HepG2 (cell line): ENCODE data around the gene TTC1. TPM values are rescaled to one million over a fixed set of nuclear protein-coding genes. Genes with fewer than 3 reads are reported as not detected.
A peak's percentile ranks its signal among the peaks of the same experiment; 100 is the strongest.

Experiments used
- AKAP8 ChIP-seq: sonication (generic); formaldehyde crosslinking; IDR thresholded peaks from 2 replicates; pipeline ENCODE4 v1.5.1; 2020; ENCODE audit warnings: mild to moderate bottlenecking, missing genetic modification reagents
- HMG20B ChIP-seq: conservative IDR thresholded peaks from 2 replicates; pipeline ENCODE4 v1.6.1; 2016; ENCODE audit warnings: missing genetic modification reagents, missing compliant biosample characterization
- KMT2B ChIP-seq: IDR thresholded peaks from 2 replicates; pipeline ENCODE4 v1.6.1; 2016; ENCODE audit warnings: missing genetic modification reagents, missing compliant biosample characterization
- MIER2 ChIP-seq: IDR thresholded peaks from 2 replicates; pipeline ENCODE4 v1.6.1; 2016; ENCODE audit warnings: missing biosample characterization, missing genetic modification reagents
- SIN3B ChIP-seq: fragments of 150-350 bp; IDR thresholded peaks from 2 replicates; pipeline ENCODE4 v1.6.1; 2014; ENCODE audit warnings: low read length
- SKIL ChIP-seq: sonication (generic); formaldehyde crosslinking; IDR thresholded peaks from 2 replicates; pipeline ENCODE4 v1.8.0; 2022; ENCODE audit warnings: missing genetic modification reagents, mild to moderate bottlenecking, moderate library complexity, borderline replicate concordance
- STAG1 ChIP-seq: sonication (generic); formaldehyde crosslinking; IDR thresholded peaks from 2 replicates; pipeline ENCODE4 v1.4.0; 2020; ENCODE audit warnings: missing genetic modification reagents
- TCF12 ChIP-seq, 2 experiments: fragments of 450-650 bp in 1 of 2; sonication (generic) in 1 of 2; formaldehyde crosslinking in 1 of 2; IDR thresholded peaks; 2 replicates each; pipeline versions ENCODE4 v1.6.1 to v1.8.0; 2017 to 2022; ENCODE audit warnings: antibody characterized with exemption in 1 of 2, mild to moderate bottlenecking in 1 of 2, missing genetic modification reagents in 1 of 2, moderate library complexity in 1 of 2
- ZFY ChIP-seq: sonication (generic); formaldehyde crosslinking; IDR thresholded peaks from 2 replicates; pipeline ENCODE4 v1.4.0; 2020; ENCODE audit warnings: missing genetic modification reagents
- ZNF12 ChIP-seq: sonication (generic); formaldehyde crosslinking; IDR thresholded peaks from 2 replicates; pipeline ENCODE4 v1.5.0; 2020; ENCODE audit warnings: missing genetic modification reagents
- ZNF18 ChIP-seq: sonication (generic); formaldehyde crosslinking; IDR thresholded peaks from 2 replicates; pipeline ENCODE4 v1.8.0; 2022; ENCODE audit warnings: mild to moderate bottlenecking, missing genetic modification reagents; ENCODE audit not compliant: insufficient replicate concordance
- ZNF256 ChIP-seq: sonication (generic); formaldehyde crosslinking; conservative IDR thresholded peaks from 2 replicates; pipeline ENCODE4 v1.4.0; 2020; ENCODE audit warnings: missing genetic modification reagents
- ZNF367 ChIP-seq: sonication (generic); formaldehyde crosslinking; IDR thresholded peaks from 2 replicates; pipeline ENCODE4 v1.4.0; 2020; ENCODE audit warnings: missing genetic modification reagents, borderline replicate concordance
- ZNF562 ChIP-seq: sonication (generic); formaldehyde crosslinking; IDR thresholded peaks from 2 replicates; pipeline ENCODE4 v1.8.0; 2022; ENCODE audit warnings: missing genetic modification reagents, borderline replicate concordance
- ZNF576 ChIP-seq: sonication (generic); formaldehyde crosslinking; IDR thresholded peaks from 2 replicates; pipeline ENCODE4 v1.4.0; 2020; ENCODE audit warnings: mild to moderate bottlenecking, missing genetic modification reagents
- ZNF577 ChIP-seq: sonication (generic); formaldehyde crosslinking; IDR thresholded peaks from 2 replicates; pipeline ENCODE4 v1.4.0; 2020; ENCODE audit warnings: mild to moderate bottlenecking, low read depth, missing genetic modification reagents, borderline replicate concordance
- ZNF580 ChIP-seq: IDR thresholded peaks from 2 replicates; pipeline ENCODE4 v1.6.1; 2016; ENCODE audit warnings: low read depth, borderline replicate concordance
- ZNF629 ChIP-seq: sonication (generic); formaldehyde crosslinking; conservative IDR thresholded peaks from 2 replicates; pipeline ENCODE4 v1.5.0; 2020; ENCODE audit warnings: missing genetic modification reagents
- ZNF687 ChIP-seq: sonication (generic); formaldehyde crosslinking; IDR thresholded peaks from 2 replicates; pipeline ENCODE4 v1.5.1; 2020; ENCODE audit warnings: mild to moderate bottlenecking, missing genetic modification reagents, moderate library complexity
- polyA plus RNA-seq, 8 experiments: library from polyadenylated mRNA; depleted of rRNA in 3 of 8; stranded (reverse) in 7 of 8; unstranded in 1 of 8; fragments of >200 nt; fragmentation: Illumina TruSeq in 4 of 8; extraction: Trizol in 4 of 8; gene quantifications; 2 replicates each; pipeline versions ENCODE4 v1.2.1 to v1.2.3, GENCODE V29; 2011 to 2016; ENCODE audit warnings: low read depth in 4 of 8, missing spikeins in 1 of 8, mixed read lengths in 1 of 8; ENCODE audit not compliant: insufficient read depth in 1 of 8
- total RNA-seq, 5 experiments: library from RNA; depleted of rRNA; stranded (reverse); fragments of >200 nt; fragmentation: Illumina TruSeq; extraction: Trizol; gene quantifications; 2 replicates each; pipeline ENCODE4 v1.2.3, GENCODE V29; 2016; ENCODE audit warnings: low read depth in 1 of 5

Gene TTC1
- total and polyA plus RNA-seq, 2 of the 13 experiments (the other 11 are each of a cell fraction or from before 2014, with no cell fraction given): 16.1 to 72.1 TPM

GRCh38 chr5:160008877-160009590 lies at the start of gene TTC1 (continued):
- no peak; the same call in 1 of the 2 replicates for TF ChIP-seq ZNF687 (CRISPR knock-in tag)
- TF ChIP-seq SKIL (CRISPR knock-in tag): no peak
- 0 out of 2 replicates have a peak, but pooled peaks have one; percentile 38 for TF ChIP-seq AKAP8 (CRISPR knock-in tag)
- no peak; the same call in 1 of the 2 replicates for TF ChIP-seq ZNF256 (CRISPR knock-in tag)
- TF ChIP-seq MIER2 (CRISPR knock-in tag): 0 out of 2 replicates have a peak, but pooled peaks have one; percentile 21
- peak; percentile 92 for TF ChIP-seq KMT2B (CRISPR knock-in tag)
- no peak for TF ChIP-seq ZNF577 (CRISPR knock-in tag)
- TF ChIP-seq ZNF580 (CRISPR knock-in tag): peak; percentile 36; the same call in 1 of the 2 replicates
- TF ChIP-seq ZNF629 (CRISPR knock-in tag): 0 out of 2 replicates have a peak, but pooled peaks have one; percentile 5
- no peak for TF ChIP-seq HMG20B (CRISPR knock-in tag)
- no peak for TF ChIP-seq ZNF576
- no peak for TF ChIP-seq ZNF562 (CRISPR knock-in tag)
- peak; percentile 64; the same call in 1 of the 2 replicates for TF ChIP-seq SIN3B
- TF ChIP-seq STAG1 (CRISPR knock-in tag): no peak
- TF ChIP-seq ZNF12 (CRISPR knock-in tag): 0 out of 2 replicates have a peak, but pooled peaks have one; percentile 9
- peak; percentile 31; the same call in 1 of the 2 replicates for TF ChIP-seq ZFY (CRISPR knock-in tag)
- no peak for TF ChIP-seq TCF12 (IDR thresholded peaks at IDR 0.05)
- no peak for TF ChIP-seq TCF12 (CRISPR knock-in tag; IDR thresholded peaks at IDR 0.05)
- TF ChIP-seq ZNF18 (CRISPR knock-in tag): no peak
- no peak for TF ChIP-seq ZNF367 (CRISPR knock-in tag)
